WTC11 (cell line): ENCODE measurements around the gene EBF3. TPM values are rescaled to one million over a fixed set of nuclear protein-coding genes. Genes with fewer than 3 reads are reported as not detected.

Experiments used
- ATAC-seq: fragments of 200-7000 bp; cut with Tn5 transposase; 2 replicates; pipeline ENCODE4 v1.10.0; 2021; ENCODE audit warnings: mild to moderate bottlenecking, moderate library complexity
- CTCF ChIA-PET: fragments of 300-600 bp; sonication (Branson Sonifier 250); formaldehyde crosslinking; loops from one replicate; lab custom pipeline; 2021; ENCODE audit warnings: antibody characterized with exemption; lab: Charles Lee
- POLR2A ChIA-PET: fragments of 350-600 bp; sonication (Branson Sonifier 250); formaldehyde crosslinking; loops from one replicate; lab custom pipeline; 2021; ENCODE audit warnings: antibody characterized with exemption; lab: Charles Lee
- DNase-seq: peaks from one replicate; pipeline ENCODE4 v3.0.0; 2021; ENCODE audit warnings: low spot score
- H3K27ac Mint-ChIP-seq: 2 replicates; pipeline ENCODE4 v1.8.0; 2021; ENCODE audit warnings: mixed read lengths
- H3K27me3 Mint-ChIP-seq: 2 replicates; pipeline ENCODE4 v1.8.0; 2021; ENCODE audit warnings: low read depth, mild to moderate bottlenecking, moderate library complexity, mixed read lengths
- H3K36me3 Mint-ChIP-seq: 2 replicates; pipeline ENCODE4 v1.8.0; 2021; ENCODE audit warnings: mixed read lengths
- H3K4me1 Mint-ChIP-seq: 2 replicates; pipeline ENCODE4 v1.8.0; 2022; ENCODE audit warnings: mixed read lengths
- H3K4me3 Mint-ChIP-seq: 2 replicates; pipeline ENCODE4 v1.8.0; 2021; ENCODE audit warnings: mild to moderate bottlenecking, moderate library complexity, mixed read lengths
- H3K9me3 Mint-ChIP-seq: 2 replicates; pipeline ENCODE4 v1.8.0; 2021; ENCODE audit warnings: mixed read lengths
- AFF4 ChIP-seq: sonication (generic); formaldehyde crosslinking; IDR thresholded peaks from 2 replicates; pipeline ENCODE4 v1.8.1; 2023; ENCODE audit warnings: mild to moderate bottlenecking, missing genetic modification reagents, borderline replicate concordance
- AR ChIP-seq: fragments of 250-450 bp; sonication (Bioruptor Pico); IDR thresholded peaks from 2 replicates; pipeline ENCODE4 v1.9.0; 2021; ENCODE audit warnings: mild to moderate bottlenecking
- CBFB ChIP-seq: sonication (generic); formaldehyde crosslinking; IDR thresholded peaks from 2 replicates; pipeline ENCODE4 v1.8.1; 2022; ENCODE audit warnings: mild to moderate bottlenecking, low read depth, missing genetic modification reagents
- ETV6 ChIP-seq: sonication (generic); formaldehyde crosslinking; IDR thresholded peaks from 2 replicates; pipeline ENCODE4 v1.8.1; 2022; ENCODE audit warnings: mild to moderate bottlenecking, missing genetic modification reagents
- GTF2I ChIP-seq: fragments of 250-450 bp; sonication (Bioruptor Pico); conservative IDR thresholded peaks from 2 replicates; pipeline ENCODE4 v1.4.0; 2021; ENCODE audit warnings: mild to moderate bottlenecking
- HMGXB4 ChIP-seq: sonication (generic); formaldehyde crosslinking; IDR thresholded peaks from 2 replicates; pipeline ENCODE4 v1.8.1; 2023; ENCODE audit warnings: mild to moderate bottlenecking, moderate library complexity, missing genetic modification reagents
- IRF1 ChIP-seq: sonication (generic); formaldehyde crosslinking; IDR thresholded peaks from 2 replicates; pipeline ENCODE4 v1.8.0; 2023; ENCODE audit warnings: missing genetic modification reagents
- NFE2L1 ChIP-seq: sonication (generic); formaldehyde crosslinking; IDR thresholded peaks from 2 replicates; pipeline ENCODE4 v1.8.1; 2023; ENCODE audit warnings: missing genetic modification reagents
- NR1H2 ChIP-seq: sonication (generic); formaldehyde crosslinking; IDR thresholded peaks from 2 replicates; pipeline ENCODE4 v1.9.0; 2021; ENCODE audit warnings: mild to moderate bottlenecking, moderate library complexity, missing genetic modification reagents
- PREB ChIP-seq: sonication (generic); formaldehyde crosslinking; IDR thresholded peaks from 2 replicates; pipeline ENCODE4 v1.8.1; 2022; ENCODE audit warnings: mild to moderate bottlenecking, missing genetic modification reagents, moderate library complexity, borderline replicate concordance
- SMAD4 ChIP-seq: sonication (generic); formaldehyde crosslinking; IDR thresholded peaks from 2 replicates; pipeline ENCODE4 v1.8.0; 2022; ENCODE audit warnings: mild to moderate bottlenecking, missing genetic modification reagents
- SOX15 ChIP-seq: fragments of 250-450 bp; sonication (Bioruptor Pico); IDR thresholded peaks from 2 replicates; pipeline ENCODE4 v1.9.0; 2021; ENCODE audit warnings: mild to moderate bottlenecking
- SP1 ChIP-seq: sonication (generic); formaldehyde crosslinking; conservative IDR thresholded peaks from 2 replicates; pipeline ENCODE4 v1.8.1; 2022; ENCODE audit warnings: missing genetic modification reagents
- USF1 ChIP-seq: sonication (generic); formaldehyde crosslinking; IDR thresholded peaks from 2 replicates; pipeline ENCODE4 v1.8.0; 2022; ENCODE audit warnings: mild to moderate bottlenecking, missing genetic modification reagents
- ZBTB21 ChIP-seq: sonication (generic); formaldehyde crosslinking; IDR thresholded peaks from 2 replicates; pipeline ENCODE4 v1.8.1; 2023; ENCODE audit warnings: mild to moderate bottlenecking, missing genetic modification reagents, borderline replicate concordance
- ZBTB43 ChIP-seq: sonication (generic); formaldehyde crosslinking; IDR thresholded peaks from 2 replicates; pipeline ENCODE4 v1.8.1; 2023; ENCODE audit warnings: mild to moderate bottlenecking, missing genetic modification reagents
- ZMAT4 ChIP-seq: fragments of 250-450 bp; sonication (Bioruptor Pico); IDR thresholded peaks from 2 replicates; pipeline ENCODE4 v1.9.0; 2021; ENCODE audit warnings: mild to moderate bottlenecking
- ZNF263 ChIP-seq: sonication (generic); formaldehyde crosslinking; IDR thresholded peaks from 2 replicates; pipeline ENCODE4 v1.8.1; 2022; ENCODE audit warnings: low read depth, mild to moderate bottlenecking, moderate library complexity, missing genetic modification reagents
- ZNF425 ChIP-seq: fragments of 250-450 bp; sonication (Bioruptor Pico); conservative IDR thresholded peaks from 2 replicates; pipeline ENCODE4 v1.9.0; 2021; ENCODE audit warnings: mild to moderate bottlenecking
- total RNA-seq: library from RNA; stranded (reverse); gene quantifications from 3 replicates; pipeline ENCODE4 v1.2.3, GENCODE V29; 2021

EBF3 gene
- total RNA-seq, 1 experiment from 2014 or later, result 1.2 TPM

GRCh38 chr10:129871966-129872365 is 92.1 kb downstream of the EBF3 start:
- no peak overlapping the region for H3K4me3 Mint-ChIP-seq
- H3K27ac Mint-ChIP-seq, result no peak overlapping the region
- POLR2A ChIA-PET, result no interaction called here
- ATAC-seq, result no peak
- CTCF ChIA-PET, result interaction anchor here (1.0 to 3.7 kb wide), 2 partner anchors 9 to 17 kb away, joined by 4 to 20 read pairs; no protein-coding TSS in a partner anchor
- DNase-seq, result no peak
- TF ChIP-seq IRF1 (no peak), NR1H2 (CRISPR knock-in tag) (no peak), AR (CRISPR knock-in tag) (no peak), SOX15 (CRISPR knock-in tag) (no peak), PREB (CRISPR knock-in tag) (no peak), CBFB (CRISPR knock-in tag) (no peak), ZBTB21 (no peak)
- H3K9me3 Mint-ChIP-seq, result no peaks in the 10 kb centered on the region
- peaks cover 47% of the 10 kb centered on the region for H3K4me1 Mint-ChIP-seq
- H3K36me3 Mint-ChIP-seq, result no peaks in the 10 kb centered on the region
- H3K27me3 Mint-ChIP-seq, result no peaks in the 10 kb centered on the region

GRCh38 chr10:129870961-129871621 is 93.0 kb downstream of the EBF3 start:
- Mint-ChIP-seq H3K4me3 (no peak overlapping the region), H3K4me1 (peaks cover 48% of the 10 kb centered on the region), H3K36me3 (no peaks in the 10 kb centered on the region), H3K9me3 (no peaks in the 10 kb centered on the region), H3K27me3 (no peaks in the 10 kb centered on the region), H3K27ac (0 out of 2 replicates have a peak overlapping the region, but pooled peaks have one; percentile 21)
- CTCF ChIA-PET, result interaction anchor here (1.0 to 3.7 kb wide), 5 partner anchors 9 to 59 kb away, joined by 3 to 20 read pairs (median 4); no protein-coding TSS in a partner anchor
- DNase-seq, result no peak
- POLR2A ChIA-PET, result no interaction called here
- ATAC-seq, result no peak
- TF ChIP-seq SP1 (CRISPR knock-in tag) (no peak), ZBTB43 (CRISPR knock-in tag) (no peak), NR1H2 (CRISPR knock-in tag) (no peak), ZNF425 (CRISPR knock-in tag) (no peak), ETV6 (CRISPR knock-in tag) (no peak), SMAD4 (no peak), NFE2L1 (CRISPR knock-in tag) (no peak), USF1 (no peak), AFF4 (CRISPR knock-in tag) (no peak), GTF2I (CRISPR knock-in tag) (no peak), ZNF263 (CRISPR knock-in tag) (no peak), HMGXB4 (no peak), ZMAT4 (CRISPR knock-in tag) (no peak)
